Measurements from ENCODE around the gene LRRC23.

GRCh38 chr12:6957151-6957701, 52.6 kb downstream of the LRRC23 start:
- no peak for TF ChIP-seq CTCF (conservative IDR thresholded peaks at IDR 0.05 in 1 of 2, IDR thresholded peaks at IDR 0.05 in 1 of 2; ENCODE audit: low read depth in 1 of 2, low read length in 2 of 2)
- no peak for TF ChIP-seq EZH2 (IDR thresholded peaks at IDR 0.05; ENCODE audit: low read length, missing control alignments)

Measured in fibroblast of lung (primary cell).